Stimulated activated CD8-positive, alpha-beta memory T cell treated with anti-CD3 and anti-CD28 coated beads, Interleukin-15, amount 100 ng/mL, for 1 hour (primary cell): ENCODE measurements around the gene TTC7B.

ENCODE experiments used
- DNase-seq: peaks from one replicate; pipeline ENCODE4 v3.0.0-alpha.2; 2020; ENCODE audit warnings: low read depth

The TTC7B gene

DNA sequence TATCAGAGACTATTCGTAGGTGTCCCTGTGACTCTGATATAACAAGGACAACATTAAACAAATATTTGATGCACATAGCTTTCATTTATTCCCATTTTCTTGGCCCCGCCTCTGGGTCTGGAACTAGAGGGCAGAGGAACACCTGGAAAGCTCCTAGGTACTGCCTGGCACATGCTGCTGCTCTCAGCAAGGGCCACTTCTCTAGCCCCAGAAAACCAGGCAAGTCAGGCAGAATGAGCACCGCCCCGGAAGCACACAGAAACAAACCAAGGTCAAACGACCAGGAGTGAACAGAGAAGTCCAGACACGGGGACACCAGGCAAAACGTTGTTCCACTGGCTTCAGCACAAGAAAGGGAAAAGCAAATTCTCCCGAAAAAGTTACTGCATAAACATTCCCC is 76.1 kb downstream of the TTC7B start:
- DNase-seq = no peak

DNA sequence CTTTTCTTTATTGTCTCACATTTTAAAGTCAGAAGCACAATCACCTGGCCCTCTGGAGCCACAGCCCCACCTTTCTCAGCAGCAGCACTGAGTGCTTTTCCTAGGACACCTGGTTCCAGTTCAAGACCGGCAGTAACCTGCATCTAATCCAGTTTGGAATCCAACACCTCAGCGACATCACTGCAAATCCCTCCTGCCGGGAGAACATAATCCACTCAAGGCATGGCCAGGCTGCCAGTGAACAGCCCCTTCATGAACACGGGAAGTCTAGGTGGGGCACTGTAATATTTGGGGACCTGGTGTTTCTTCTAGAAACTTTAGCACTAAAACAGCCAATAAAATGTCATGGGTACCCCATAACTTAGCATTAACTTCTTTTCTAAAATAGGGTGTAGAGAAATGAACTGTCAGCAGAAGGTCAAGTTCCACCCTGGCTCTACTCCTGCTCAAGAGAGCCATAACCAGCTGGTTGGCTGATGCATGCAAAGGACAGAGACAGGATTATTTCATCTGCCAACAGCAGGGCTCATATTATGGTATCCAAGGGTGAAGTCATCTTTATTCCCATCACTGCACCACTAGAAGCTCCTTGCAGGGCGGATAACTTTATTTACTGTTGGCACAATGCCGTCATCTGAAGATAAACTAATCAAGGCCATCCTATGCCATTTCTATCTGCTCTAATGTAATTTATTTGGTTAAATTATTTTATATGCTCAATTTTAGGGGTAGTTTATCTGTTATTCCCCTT is 76.7 kb downstream of the TTC7B start:
- no peak for DNase-seq

- no peak for DNase-seq
Observed at GRCh38 chr14:90733139-90733808, 83.0 kb downstream of the TTC7B start.

DNA sequence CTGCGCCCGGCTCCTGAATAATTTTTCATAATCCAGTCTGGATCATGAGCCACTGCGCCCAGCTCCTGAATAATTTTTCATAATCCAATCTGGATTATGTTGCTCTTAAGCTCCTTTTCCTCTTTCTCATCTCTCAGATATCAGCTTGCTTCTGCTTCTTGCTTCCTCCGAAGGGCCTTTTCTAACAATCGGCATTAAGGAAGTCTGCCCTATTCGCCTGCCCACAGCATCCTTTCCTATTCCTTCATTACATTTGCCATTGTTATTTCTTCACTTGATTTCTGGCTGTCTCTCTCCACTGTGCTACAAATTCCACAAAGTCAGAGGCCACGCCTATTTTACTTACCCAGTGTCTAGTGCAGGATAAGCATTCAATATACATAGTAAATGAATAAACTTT is 83.5 kb downstream of the TTC7B start:
- DNase-seq = no peak

DNA sequence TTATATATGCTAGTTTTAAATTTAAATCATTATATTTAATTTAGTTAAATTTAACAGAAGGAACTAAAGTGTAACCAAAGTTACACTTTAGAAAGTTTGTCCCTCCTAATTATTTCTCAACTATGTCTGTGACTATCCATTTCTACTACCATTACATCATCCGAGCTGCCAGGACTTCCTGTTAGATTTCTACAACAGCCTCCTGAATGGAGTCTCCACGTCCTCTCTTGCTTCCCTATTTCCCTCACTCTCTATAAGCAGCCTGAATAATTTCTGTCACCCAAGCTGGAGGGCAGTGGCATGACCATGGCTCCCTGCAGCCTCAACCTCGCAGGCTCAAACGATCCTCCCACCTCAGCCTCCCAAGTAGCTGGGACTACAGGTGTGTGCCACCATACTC is 84.1 kb downstream of the TTC7B start:
- DNase-seq = no peak

DNA sequence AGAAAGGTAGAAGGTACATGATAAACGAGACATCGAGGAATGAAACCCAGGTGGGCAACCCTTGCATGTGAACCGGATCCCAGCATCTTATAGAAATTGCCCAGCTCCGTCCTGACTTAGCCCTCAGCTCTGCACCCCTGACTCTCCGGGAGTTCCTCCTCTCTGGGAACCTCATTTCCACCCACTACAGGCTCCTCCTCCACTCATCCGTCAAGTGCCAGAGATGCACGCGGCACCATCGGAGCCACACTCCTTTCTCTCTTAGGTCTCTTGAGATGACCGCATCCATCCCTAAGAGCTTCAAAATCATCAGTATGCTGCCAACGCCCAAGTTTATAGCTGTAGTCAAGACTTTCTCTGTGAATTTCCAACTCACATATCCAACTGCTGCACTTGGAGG is 84.7 kb downstream of the TTC7B start:
- no peak for DNase-seq

DNA sequence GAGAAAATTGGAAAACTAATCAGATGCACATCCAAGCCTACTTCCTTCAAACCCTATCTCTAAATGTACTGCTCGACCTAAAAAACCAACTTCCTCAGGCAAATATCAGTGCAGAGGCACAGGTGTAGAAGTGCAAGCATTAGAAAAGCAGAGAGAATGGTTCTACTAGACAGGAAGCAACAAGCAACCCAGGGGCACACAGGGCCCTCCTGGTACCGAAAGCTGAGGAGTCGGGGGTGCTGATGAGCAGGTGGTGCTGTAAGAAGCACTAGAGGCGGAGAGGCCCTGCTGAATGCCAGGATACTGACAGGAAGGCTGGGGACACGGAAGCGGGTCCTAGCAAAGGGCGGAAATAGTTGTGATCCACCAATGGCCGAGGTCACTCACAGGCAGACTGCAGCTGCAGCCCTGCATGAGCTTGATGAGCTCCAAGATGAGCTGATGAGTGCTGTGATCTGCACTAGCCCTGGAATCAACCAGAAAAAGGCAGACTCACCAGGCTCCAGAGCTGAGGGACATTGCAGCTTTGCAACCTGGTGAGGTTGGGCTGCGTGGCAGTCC is 85.9 kb downstream of the TTC7B start:
- DNase-seq = no peak

DNA sequence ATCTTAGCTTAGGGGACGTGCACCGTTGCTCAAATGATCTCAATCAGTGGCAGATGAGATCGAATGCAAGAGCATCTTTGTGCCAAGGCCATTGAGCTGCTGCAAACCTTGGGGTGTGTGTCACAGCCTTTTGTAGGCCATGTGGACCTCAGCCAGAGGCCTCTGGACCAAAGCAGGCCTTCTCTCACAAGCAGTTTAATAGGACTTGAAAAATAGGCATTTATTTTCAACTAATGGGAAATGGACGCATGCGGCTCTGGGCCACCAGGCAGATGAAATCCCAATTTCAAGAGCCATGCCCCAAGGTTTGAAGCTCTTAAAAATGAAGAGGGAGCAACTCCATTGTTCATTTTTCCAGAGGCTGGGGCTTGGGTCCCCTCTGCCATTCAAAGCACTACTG is 87.3 kb downstream of the TTC7B start:
- no peak for DNase-seq

GRCh38 chr14:90727082-90727481 is 89.1 kb downstream of the TTC7B start:
- DNase-seq = no peak

- no peak for DNase-seq
Observed at GRCh38 chr14:90726656-90727055, 89.6 kb downstream of the TTC7B start.

DNA sequence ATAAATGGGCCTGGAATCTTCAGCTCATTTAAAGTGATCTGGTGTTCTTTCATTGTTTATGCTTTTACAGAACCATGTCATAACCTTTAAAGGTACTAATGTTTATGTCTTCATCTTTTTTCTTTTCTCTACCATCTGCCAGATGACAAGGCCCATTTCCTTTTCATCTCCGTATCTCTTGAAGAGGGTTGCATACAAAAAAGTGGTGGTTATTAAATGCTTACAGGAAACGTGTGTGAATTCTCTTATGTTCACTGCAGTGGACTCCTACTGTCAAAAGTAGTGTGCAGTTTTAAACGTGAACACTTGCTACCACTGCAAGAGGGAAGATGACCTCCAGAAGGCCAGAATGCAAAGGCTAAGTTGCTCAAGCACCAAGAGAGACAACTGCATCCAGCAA is 91.4 kb downstream of the TTC7B start:
- DNase-seq = no peak

- no peak for DNase-seq
Observed at GRCh38 chr14:90722590-90722989, 93.6 kb downstream of the TTC7B start.

DNA sequence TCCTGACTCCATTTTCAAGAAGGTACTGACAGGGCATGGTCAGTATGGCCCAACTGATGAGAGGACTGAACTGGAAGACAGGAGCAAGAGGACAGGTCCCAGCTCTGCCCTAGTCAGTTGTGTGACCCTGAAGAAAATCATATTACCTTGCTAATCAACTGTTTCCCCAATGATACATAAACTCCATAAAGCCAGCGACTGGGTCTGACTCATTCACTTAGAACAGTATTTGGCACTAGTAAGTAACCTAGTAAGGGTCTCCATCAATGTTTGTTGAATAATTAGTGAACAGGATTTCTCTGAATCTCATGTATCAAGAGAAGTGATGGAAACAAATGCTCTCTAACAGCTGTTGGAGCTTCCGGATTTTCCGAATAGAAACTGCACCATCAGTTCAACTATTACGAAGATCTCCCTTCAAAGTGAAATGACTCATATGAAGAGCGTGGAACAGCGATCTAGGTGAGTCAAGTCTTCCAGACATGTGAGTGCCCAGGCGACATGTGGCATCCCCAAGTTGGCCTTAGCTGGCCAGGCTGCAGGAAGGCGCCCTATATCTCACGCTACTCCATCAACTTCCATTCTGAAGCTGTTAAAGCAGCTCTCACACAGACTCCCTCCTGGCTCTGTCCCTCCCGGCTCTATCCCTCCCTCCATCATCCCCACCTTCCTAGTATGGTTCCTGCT is 94.5 kb downstream of the TTC7B start:
- no peak for DNase-seq

- DNase-seq = no peak
Observed at GRCh38 chr14:90720832-90721231, 95.4 kb downstream of the TTC7B start.

- no peak for DNase-seq
Observed at GRCh38 chr14:90720336-90720735, 95.9 kb downstream of the TTC7B start.

- DNase-seq = no peak
Observed at GRCh38 chr14:90717916-90718315, 98.3 kb downstream of the TTC7B start.

- DNase-seq = no peak
Observed at GRCh38 chr14:90715993-90716392, 100.2 kb downstream of the TTC7B start.

DNA sequence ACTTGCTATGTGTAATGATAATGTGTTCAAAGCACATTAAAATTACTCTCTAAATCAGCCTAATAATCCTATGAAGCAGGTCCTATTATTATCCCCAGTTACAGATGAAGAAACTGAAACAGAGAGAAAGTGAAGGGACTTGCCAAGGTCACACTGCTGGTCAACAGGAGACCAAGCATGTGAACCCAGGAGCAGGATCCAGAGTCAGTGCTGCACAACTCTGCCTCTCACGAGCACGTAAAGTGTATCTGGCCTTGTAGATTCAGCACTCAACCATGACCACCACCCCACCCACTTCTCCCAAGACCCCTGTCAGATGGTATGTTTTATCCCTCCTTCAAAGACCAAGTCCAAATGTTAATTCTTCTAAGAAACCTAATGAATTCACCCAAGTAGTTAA is 100.7 kb downstream of the TTC7B start:
- no peak for DNase-seq

GRCh38 chr14:90714811-90715210 is 101.4 kb downstream of the TTC7B start:
- DNase-seq = no peak

- DNase-seq = no peak
Observed at GRCh38 chr14:90704738-90705392, 111.4 kb downstream of the TTC7B start.

- DNase-seq = no peak
Observed at GRCh38 chr14:90703841-90704737, 112.1 kb downstream of the TTC7B start.
